GM21528 (cell line): Measurements from ENCODE around the gene PRKCG.
"Not testable (repeated sequence)": the region's sequence is repeated elsewhere in the genome, so short reads cannot be mapped to it uniquely, and the experiment has no call there.

ENCODE experiments used
- ATAC-seq: cut with Tn5 transposase; IDR thresholded peaks from one replicate; pipeline ENCODE4 v1.9.1; 2021; ENCODE audit warnings: mild to moderate bottlenecking, moderate library complexity; ENCODE audit not compliant: unreplicated experiment, low FRiP score

The PRKCG gene

GRCh38 chr19:53927739-53928138 lies 45.7 kb downstream of the PRKCG start:
- no peak for ATAC-seq

DNA sequence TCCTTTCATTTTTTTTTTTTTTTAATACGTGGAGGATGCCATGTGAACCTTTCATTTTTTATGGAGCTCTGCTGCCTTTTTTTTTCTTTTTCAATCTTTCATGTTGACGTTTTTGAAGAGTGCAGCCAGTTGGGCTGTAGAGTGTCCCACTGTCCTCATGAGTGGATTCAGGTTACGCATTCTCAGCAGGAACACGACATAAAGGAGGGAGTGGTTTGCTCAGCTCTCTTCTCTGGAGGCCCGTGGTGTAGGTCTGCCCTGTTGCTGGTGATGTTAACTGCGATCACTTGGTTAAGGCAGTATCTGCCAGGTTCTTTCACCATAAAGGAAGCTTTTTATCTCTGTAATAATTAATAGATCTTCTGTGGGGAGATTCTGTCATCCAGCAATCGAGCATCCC lies 54.0 kb downstream of the PRKCG start:
- ATAC-seq: no peak

DNA sequence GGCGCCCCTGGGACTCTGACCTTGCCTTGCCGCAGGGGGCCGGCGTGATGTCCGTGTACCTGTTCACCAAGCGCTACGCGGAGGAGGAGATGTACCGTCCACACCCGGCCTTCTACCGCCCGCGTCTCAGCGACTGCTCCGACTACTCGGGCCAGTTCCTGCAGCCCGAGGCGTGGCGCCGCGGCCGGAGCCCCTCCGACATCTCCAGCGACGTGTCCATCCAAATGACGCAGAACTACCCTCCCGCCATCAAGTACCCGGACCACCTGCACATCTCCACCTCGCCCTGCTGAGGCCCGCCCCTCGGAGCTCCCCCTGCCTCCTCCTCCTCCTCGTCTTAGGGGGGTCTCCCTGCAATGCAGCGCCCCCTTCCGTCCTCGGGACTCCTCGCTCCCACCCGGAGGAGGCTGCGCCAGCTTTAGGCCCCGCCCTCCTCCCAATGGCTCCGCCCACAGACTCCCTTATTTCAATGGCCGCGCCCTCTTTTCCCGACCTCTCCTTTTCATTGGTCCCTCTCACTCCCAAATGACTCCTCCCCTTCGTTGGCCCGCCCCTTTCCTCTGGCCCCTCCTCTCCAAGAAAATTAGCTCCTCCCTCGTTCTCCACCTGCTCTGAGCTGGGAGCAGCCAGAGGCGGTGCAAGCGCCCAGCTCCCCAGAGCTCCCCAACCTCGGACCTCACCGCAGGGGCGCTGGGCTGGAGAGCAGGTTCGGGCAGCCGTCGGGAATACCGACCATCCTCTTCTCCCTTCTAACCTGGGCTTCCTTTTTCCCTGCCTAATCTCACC lies 60.2 kb downstream of the PRKCG start:
- no peak for ATAC-seq

DNA sequence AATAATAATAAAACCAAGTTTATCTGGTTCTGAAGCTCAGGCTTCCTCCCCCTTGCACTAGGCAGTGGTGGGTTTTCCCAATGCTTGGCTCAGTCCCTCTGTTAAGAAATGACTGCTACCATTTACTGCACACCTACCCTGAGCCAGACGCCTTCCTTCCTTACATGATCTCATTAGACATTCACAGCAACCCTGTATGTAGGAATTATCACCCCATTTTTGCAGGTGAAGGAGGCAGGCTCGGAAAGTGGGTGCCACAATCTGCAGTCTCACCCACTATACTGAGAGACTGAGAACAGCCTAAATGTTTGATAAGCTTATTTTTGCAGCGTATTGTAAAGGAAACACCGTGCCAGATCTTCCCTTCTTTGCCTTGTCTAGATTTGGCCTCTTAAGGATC lies 62.4 kb downstream of the PRKCG start:
- no peak for ATAC-seq

DNA sequence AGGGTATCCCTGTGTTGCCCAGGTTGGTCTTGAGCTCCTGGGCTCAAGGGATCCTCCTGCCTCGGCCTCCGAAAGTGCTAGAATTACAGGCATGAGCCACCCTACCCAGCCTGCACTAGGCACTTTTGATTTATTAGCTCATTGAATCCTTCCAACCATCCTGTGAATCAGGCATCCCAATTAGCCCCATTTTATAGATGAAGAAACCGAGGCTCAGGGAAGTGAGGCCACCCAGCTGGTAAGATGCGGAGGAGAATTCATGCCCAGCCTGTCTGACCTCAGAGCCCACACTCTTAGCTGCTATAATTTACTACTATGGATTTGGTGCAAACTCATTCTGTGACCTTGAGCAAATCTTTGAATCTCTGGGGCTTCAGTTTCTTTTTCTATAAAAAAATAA lies 62.9 kb downstream of the PRKCG start:
- no peak for ATAC-seq

DNA sequence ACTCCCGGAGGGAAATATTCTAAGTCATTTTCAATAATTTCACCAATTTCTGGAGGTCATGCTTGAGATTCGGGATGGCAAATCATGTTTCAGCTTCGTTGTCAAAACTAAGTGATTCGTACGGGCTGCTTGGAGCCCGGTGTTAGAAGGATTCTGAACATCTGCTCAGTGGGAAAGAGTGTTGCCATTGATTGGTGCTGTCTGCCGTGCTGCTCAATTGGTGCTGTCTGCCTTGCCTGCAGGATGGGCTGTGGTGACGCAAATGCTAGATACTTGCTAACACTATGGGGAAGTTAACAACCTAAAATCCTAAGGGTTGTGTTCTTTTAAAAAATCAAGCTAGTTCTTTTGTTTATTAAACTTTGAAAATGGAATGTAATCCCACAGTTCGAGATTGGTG lies 63.4 kb downstream of the PRKCG start:
- ATAC-seq: no peak

- ATAC-seq: no peak
Measured at GRCh38 chr19:53945998-53946397, 64.0 kb downstream of the PRKCG start.

GRCh38 chr19:53947624-53948023 lies 65.6 kb downstream of the PRKCG start:
- ATAC-seq: no peak

DNA sequence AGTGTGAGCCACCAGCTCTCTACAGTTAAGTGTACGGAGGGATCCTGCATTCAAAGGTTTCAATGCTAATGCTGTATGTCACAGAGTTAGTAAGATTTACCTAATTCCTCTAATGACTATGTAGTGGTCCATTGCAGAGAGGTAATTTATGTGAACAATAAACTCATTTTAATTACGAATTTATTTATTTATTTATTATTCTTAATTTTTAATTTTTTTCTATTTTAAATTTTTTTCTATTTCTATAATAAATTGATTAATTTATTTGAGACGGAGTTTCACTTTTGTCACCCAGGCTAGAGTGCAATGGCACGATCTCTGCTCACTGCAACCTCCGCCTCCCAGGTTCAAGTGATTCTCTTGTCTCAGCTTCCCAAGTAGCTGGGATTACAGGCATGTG lies 66.6 kb downstream of the PRKCG start:
- ATAC-seq: not testable (repeated sequence)

GRCh38 chr19:53951436-53951835 lies 69.4 kb downstream of the PRKCG start:
- ATAC-seq: no peak

- ATAC-seq: no peak
Measured at GRCh38 chr19:53951947-53952346, 70.0 kb downstream of the PRKCG start.

GRCh38 chr19:53953383-53953782 lies 71.4 kb downstream of the PRKCG start:
- ATAC-seq: no peak
